Adrenal gland (tissue), 12 donors: ENCODE data around the gene PRKCH. TPM values are rescaled to one million over a fixed set of nuclear protein-coding genes. Genes with fewer than 3 reads are reported as not detected.
"Not testable (repeated sequence)": the region's sequence is repeated elsewhere in the genome, so short reads cannot be mapped to it uniquely, and the experiment has no call there.

Source experiments
- DNase-seq, 7 donors: peaks; one replicate each; pipeline ENCODE4 v3.0.0-alpha.2; 2019 to 2020
- H3K27ac ChIP-seq, 5 donors: fragments of 200-600 bp; sonication (generic) in 4 of 5; 1 replicate in 3 of 5; 2 replicates in 2 of 5; pipeline versions ENCODE4 v1.5.1 to v1.8.0; 2016 to 2020; ENCODE audit warnings: mild to moderate bottlenecking in 1 of 5
- H3K27me3 ChIP-seq: fragments of 200-600 bp; 2 replicates; pipeline ENCODE4 v1.8.0; 2021
- H3K36me3 ChIP-seq, 2 donors: fragments of 200-600 bp; replicated peaks in 1 of 2; 1 replicate in 1 of 2; 2 replicates in 1 of 2; pipeline versions ENCODE4 v1.5.1 to v1.8.0; 2018 to 2022
- H3K4me1 ChIP-seq, 2 donors: fragments of 200-600 bp; replicated peaks in 1 of 2; 1 replicate in 1 of 2; 2 replicates in 1 of 2; pipeline versions ENCODE4 v1.5.1 to v1.8.0; 2018 to 2021
- H3K4me3 ChIP-seq, 4 donors: fragments of 200-600 bp; sonication (generic) in 3 of 4; one replicate each; pipeline ENCODE4 v1.5.1; 2016 to 2018
- H3K9me3 ChIP-seq, 3 donors: fragments of 200-600 bp; sonication (generic) in 1 of 3; replicated peaks in 1 of 3; 1 replicate in 2 of 3; 2 replicates in 1 of 3; pipeline versions ENCODE4 v1.5.1 to v1.8.0; 2016 to 2021
- CTCF ChIP-seq, 6 experiments: fragments of 450-650 bp in 4 of 6; fragments of 200-600 bp in 2 of 6; sonication (generic) in 1 of 6; IDR thresholded peaks; 1 replicate in 5 of 6; 2 replicates in 1 of 6; pipeline versions ENCODE4 v1.5.1 to v1.8.0; 2016 to 2021; ENCODE audit warnings: antibody characterized with exemption in 6 of 6, mild to moderate bottlenecking in 2 of 6, moderate library complexity in 1 of 6
- POLR2A ChIP-seq, 2 donors: fragments of 450-650 bp; IDR thresholded peaks; one replicate each; pipeline ENCODE4 v1.6.1; 2017; ENCODE audit warnings: antibody characterized with exemption in 2 of 2, mild to moderate bottlenecking in 2 of 2, moderate library complexity in 1 of 2
- WGBS, 4 donors: extraction: QIAGEN DNeasy Blood & Tissue Kit in 2 of 4; methylation state at CpG; one replicate each; pipeline versions ENCODE4 v1.1.5 to v1.1.7; 2013 to 2017; 5-methylcytosine and 5-hydroxymethylcytosine counted together
- intact Hi-C, 2 donors: fragments of 100-400 bp; cut with DNase I; formaldehyde crosslinking; loops; one replicate each; pipeline versions ENCODE4 v1.14.1 to v1.15.0; 2022 to 2023
- polyA plus RNA-seq, 3 donors: library from polyadenylated mRNA; stranded (reverse); fragments of 200-250 nt in 2 of 3; fragments of 350-450 nt in 1 of 3; fragmentation: Illumina TruSeq in 1 of 3; extraction: RNeasy Lipid Tissue Mini Kit (QIAGEN cat#74804) in 1 of 3; gene quantifications; one replicate each; pipeline ENCODE4 v1.2.3, GENCODE V29; 2013 to 2014
- total RNA-seq, 9 donors: library from RNA; depleted of rRNA in 4 of 9; stranded (reverse); fragments of >200 nt in 4 of 9; fragments of 120-200 nt in 1 of 9; fragmentation: NEBNext Ultra II Directional in 1 of 9; extraction: Animal tissue kit (Norgen Biotek cat#: 25700) in 1 of 9; gene quantifications; one replicate each; pipeline versions ENCODE4 v1.1.0 to v1.2.4, GENCODE V29; 2013 to 2023
- donor health status: healthy with polysubstance abuse.
- donor health status: Bipolar disorder and iron deficiency.
- donor health status: DM: yes; HTN: yes; CAD: no.
- donor health status: DM: no; HTN: no; CAD: no.
- donor health status: DM: no; HTN: no; CAD: no.
- donor health status: DM: yes; HTN: yes; CAD: no.

PRKCH gene
- total and polyA plus RNA-seq, 12 donors, result 7.8 to 28.1 (median 17.0) TPM

- intact Hi-C loops, result no loop called here
- Histone ChIP-seq H3K9me3 (no peaks in the 10 kb centered on the region), H3K4me3 (no peak overlapping the region), H3K4me1 (peaks cover 6% of the 10 kb centered on the region in 2 donors), H3K36me3 (no peaks in the 10 kb centered on the region), H3K27ac (no peak overlapping the region), H3K27me3 (no peaks in the 10 kb centered on the region)
- 73 to 91% (median 87%) methylated on average over 3 of the region's 3 CpGs for WGBS, 4 donors
- TF ChIP-seq POLR2A (IDR thresholded peaks at IDR 0.05) (no peak), CTCF (IDR thresholded peaks at IDR 0.05) (no peak)
- no peak for DNase-seq
These were observed 2.3 kb upstream of the PRKCH start for GRCh38 chr14:61319086-61319485.

- intact Hi-C loops, result no loop called here
- no peaks in the 10 kb centered on the region for H3K36me3 ChIP-seq
- DNase-seq, result no peak
- no peak overlapping the region for H3K4me3 ChIP-seq
- WGBS, 4 donors, result 78 to 87% (median 81%) methylated on average over 6 of the region's 6 CpGs
- H3K27ac ChIP-seq, result no peak overlapping the region
- peaks cover 6% of the 10 kb centered on the region in 2 donors for H3K4me1 ChIP-seq
- H3K9me3 ChIP-seq, result no peaks in the 10 kb centered on the region
- TF ChIP-seq POLR2A (IDR thresholded peaks at IDR 0.05) (no peak), CTCF (IDR thresholded peaks at IDR 0.05) (no peak)
- H3K27me3 ChIP-seq, result no peaks in the 10 kb centered on the region
These were observed 1.7 kb upstream of the PRKCH start for GRCh38 chr14:61319706-61320105.

GRCh38 chr14:61320170-61320569 lies 1.2 kb upstream of the PRKCH start:
- H3K27ac ChIP-seq, H3K27me3 ChIP-seq, DNase-seq, intact Hi-C loops, H3K9me3 ChIP-seq, H3K4me3 ChIP-seq, H3K4me1 ChIP-seq, H3K36me3 ChIP-seq: not testable (repeated sequence)
- WGBS, 4 donors, result 82 to 94% (median 91%) methylated on average over 15 to 16 of the region's 16 CpGs

GRCh38 chr14:61320806-61321384 lies 484 bp upstream of the PRKCH start:
- DNase-seq, result peak in 2 of 7 donors; percentile 9 to 27
- Histone ChIP-seq H3K4me3 (peak overlapping the region in 3 of 4 donors; percentile 11 to 82 (median 27)), H3K4me1 (peaks cover 6% of the 10 kb centered on the region in 2 donors), H3K36me3 (no peaks in the 10 kb centered on the region), H3K9me3 (no peaks in the 10 kb centered on the region), H3K27ac (peak overlapping the region in 3 of 5 donors; percentile 28 to 78 (median 49)), H3K27me3 (no peaks in the 10 kb centered on the region)
- no peak for TF ChIP-seq CTCF (IDR thresholded peaks at IDR 0.05)
- TF ChIP-seq POLR2A (IDR thresholded peaks at IDR 0.05), result no peak
- intact Hi-C loops, result no loop called here
- 27 to 65% (median 35%) methylated on average over 11 to 29 of the region's 29 CpGs for WGBS, 4 donors
